ENCODE measurements around the gene SNRNP70.
"Not testable (repeated sequence)": the region's sequence is repeated elsewhere in the genome, so short reads cannot be mapped to it uniquely, and the experiment has no call there.

DNA sequence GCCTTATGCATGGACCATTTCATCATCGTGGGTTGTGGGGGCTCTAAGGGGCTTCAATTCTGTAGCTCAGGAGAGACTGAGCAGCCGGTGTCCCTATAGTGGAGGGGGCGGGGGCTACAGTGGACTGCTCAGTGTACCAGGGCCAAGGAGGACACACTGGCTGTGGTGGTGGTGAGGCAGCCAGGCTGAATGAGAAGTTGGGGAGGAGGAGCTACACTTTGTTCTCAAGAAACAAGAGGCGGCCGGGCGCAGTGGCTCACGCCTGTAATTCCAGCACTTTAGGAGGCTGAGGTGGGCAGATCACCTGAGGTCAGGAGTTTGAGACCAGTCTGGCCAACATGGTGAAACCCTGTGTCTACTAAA, 61.1 kb downstream of the SNRNP70 start:
- not testable (repeated sequence) for TF ChIP-seq CTCF (IDR thresholded peaks at IDR 0.05 in 4 of 5, conservative IDR thresholded peaks at IDR 0.05 in 1 of 5); POLR2A (IDR thresholded peaks at IDR 0.05)

Data from gastrocnemius medialis (tissue), 4 donors.